NCI-H1694 treated with DMSO at 0.1 percent for 48 hours (cell line): ENCODE measurements around the gene TST.

Experiments
- DNase-seq: peaks from one replicate; lab custom pipeline; 2025; lab: John Stamatoyannopoulos, UW

TST gene

DNA sequence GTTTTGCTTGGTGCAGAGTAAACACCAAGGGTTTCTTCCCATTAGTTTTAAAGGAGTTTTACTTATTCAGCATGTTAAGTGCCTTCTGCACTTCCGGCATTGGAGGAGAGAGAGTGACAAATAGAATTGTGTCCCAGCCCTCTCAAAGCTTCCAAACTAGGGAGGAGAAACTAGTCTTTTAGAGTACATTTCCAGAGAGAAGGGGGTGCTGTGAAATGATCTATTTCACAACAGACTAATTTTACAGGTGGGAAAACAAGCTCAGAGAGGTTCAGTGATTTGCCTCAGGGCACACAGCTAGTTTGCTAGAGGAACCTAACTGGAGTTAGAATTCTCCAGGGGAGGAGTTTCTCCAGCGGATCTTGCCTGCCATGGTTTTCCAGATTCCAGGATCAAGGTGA lies 12.9 kb upstream of the TST start:
- no peak for DNase-seq

DNA sequence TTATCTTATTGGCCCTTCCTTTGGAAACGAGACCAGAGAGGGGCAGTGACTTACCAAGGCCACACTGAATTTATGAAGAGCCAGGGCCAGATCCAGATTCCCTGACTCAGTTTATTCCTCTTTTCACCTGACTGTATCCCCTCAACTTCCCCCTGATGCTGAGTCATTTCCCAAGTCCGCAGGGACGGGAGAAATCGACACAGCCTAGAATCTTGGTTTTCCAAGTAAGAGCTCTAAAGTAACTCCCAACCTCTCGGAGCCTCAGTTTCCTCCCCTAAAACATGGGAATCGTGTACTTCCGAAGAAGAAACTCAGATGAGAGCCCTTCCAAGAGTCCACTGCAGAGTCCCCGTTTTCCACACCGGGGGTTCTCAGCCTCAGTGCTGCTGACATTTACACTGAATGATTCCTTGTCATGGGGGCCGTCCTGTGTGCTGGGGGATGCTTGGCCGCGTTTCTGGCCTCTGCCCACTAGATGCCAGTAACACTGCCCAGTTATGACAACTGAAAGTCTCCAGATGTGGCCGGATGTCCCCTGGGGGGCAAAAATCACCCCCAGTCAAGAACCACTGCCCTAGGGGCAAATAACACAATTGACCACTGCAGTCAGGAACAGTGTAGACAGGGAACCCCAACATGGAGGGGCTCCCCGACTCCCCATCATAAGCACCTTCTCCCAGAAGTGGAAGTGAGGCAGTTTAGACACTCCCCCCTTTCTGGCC lies 11.5 kb upstream of the TST start:
- DNase-seq, result no peak

DNA sequence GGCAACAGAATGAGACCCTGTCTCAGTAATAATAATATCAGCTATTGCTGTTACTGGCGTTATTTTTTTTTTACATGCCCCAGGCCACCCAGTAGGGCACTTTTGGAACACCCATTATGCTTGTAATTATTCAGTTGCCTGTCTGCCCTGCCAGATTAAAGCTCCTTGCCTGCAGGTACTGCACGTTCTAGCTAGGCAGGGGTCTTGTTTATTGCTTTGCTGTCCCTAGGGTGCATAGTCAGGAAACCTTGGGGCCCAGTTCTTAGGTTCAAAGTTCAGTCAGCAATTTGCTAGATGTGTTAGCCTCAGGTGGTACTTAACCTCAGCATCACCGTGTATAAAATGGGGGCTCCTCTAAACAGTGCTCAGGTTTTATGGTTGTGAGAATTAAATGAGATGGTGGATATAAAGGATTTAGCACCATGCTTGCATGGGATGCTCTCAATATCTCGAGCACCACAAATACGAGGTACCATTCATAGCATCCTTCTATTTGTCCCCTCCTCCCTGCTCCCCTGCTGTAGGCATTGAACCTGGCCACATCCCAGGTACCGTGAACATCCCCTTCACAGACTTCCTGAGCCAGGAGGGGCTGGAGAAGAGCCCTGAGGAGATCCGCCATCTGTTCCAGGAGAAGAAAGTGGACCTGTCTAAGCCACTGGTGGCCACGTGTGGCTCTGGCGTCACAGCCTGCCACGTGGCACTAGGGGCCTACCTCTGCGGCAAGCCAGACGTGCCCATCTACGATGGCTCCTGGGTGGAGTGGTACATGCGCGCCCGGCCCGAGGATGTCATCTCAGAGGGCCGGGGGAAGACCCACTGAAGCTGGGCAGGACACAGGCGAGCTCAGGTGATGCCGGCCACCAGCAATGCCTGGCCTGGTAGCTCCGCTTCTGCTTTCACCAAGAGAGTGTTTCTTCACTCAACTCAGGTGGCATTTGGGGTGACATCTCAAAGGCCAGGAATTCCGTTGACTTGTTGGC lies 9.7 kb upstream of the TST start:
- no peak for DNase-seq

DNA sequence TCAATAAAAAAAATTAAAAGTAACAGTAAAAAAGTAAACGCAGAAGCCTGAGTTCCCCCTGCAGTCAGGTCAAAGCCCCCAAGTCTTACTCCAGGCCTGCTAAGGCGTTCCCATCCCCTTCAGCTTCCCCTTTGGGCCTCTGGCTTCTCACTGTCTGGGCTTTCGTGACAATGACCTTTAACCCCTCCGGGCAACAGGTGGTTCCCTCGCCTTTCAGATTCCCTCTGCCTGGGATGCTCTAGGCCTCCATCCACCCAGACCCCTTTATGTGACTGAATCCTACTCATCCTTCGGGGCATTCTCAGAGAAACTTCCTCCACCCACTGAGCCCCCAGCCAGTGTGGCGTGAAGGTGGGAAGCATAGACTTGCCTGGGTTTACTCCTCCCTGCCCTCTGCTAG lies 8.3 kb upstream of the TST start:
- no peak for DNase-seq

DNA sequence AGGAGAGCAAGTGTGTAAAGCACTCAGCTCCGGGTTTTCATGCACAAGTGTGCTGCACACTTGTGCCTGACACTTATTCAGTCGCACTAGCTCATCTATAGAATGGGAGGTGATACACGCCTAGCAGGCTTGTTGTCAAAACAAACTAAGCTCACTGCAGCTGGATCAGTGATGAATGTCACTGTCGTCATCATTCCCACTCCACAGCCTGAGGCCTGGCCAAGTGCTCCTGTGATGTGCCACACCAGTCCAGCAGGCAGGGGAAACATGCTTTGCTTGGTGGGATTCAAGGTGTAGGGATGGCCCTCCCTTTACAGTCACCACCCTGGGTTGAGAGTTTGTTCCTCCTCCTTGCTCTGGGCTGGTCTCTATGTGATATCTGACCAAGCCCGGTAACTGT lies 7.1 kb upstream of the TST start:
- DNase-seq, result no peak

DNA sequence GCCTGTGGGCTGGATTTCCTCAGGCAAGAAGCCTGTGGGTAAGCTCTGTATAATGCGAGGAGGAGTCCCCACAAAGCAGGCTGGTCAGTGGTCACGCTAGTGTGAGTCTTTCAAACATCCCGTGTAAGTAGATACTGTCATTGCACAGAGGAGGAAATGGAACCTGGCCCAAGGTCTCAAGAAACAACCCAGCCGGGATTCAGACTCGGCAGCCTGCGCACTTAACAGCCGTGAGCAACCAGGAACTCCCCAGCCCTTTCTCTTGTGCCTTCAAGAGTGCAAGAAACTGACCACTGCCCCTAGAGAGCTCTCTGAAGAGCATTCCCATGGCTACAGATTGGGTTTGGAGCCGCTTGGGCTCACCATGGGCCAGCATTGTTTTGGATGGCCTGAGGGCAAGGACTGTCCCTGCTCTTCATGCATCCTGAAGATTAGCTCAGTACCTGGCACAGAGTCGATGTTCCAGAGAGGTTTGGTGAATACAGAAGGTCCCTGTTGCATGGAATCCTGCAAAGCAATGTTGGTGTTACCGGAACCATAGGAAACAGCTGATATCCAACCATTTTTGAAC lies 6.3 kb upstream of the TST start:
- DNase-seq, result no peak

DNA sequence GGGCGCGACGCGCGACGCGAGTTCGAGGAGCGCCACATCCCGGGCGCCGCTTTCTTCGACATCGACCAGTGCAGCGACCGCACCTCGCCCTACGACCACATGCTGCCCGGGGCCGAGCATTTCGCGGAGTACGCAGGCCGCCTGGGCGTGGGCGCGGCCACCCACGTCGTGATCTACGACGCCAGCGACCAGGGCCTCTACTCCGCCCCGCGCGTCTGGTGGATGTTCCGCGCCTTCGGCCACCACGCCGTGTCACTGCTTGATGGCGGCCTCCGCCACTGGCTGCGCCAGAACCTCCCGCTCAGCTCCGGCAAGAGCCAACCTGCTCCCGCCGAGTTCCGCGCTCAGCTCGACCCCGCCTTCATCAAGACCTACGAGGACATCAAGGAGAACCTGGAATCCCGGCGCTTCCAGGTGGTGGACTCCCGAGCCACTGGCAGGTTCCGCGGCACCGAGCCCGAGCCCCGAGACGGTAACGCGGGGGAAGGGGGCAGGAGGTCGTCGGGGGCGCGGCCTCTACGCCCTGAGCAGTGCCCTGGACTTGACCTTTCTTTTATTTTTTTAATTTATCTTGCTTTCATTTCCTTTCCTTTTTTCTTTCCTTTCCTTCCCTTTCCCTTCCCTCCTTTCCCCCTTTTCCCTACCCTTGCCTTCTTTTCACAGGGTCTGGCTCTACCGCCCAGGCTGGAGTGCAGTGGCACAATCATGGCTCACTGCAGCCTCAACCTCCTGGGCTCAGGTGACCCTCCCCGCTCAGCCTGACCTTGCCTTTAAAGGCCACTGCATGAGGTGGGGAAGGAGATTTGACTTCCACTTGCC lies 5.3 kb upstream of the TST start:
- DNase-seq, result no peak

DNA sequence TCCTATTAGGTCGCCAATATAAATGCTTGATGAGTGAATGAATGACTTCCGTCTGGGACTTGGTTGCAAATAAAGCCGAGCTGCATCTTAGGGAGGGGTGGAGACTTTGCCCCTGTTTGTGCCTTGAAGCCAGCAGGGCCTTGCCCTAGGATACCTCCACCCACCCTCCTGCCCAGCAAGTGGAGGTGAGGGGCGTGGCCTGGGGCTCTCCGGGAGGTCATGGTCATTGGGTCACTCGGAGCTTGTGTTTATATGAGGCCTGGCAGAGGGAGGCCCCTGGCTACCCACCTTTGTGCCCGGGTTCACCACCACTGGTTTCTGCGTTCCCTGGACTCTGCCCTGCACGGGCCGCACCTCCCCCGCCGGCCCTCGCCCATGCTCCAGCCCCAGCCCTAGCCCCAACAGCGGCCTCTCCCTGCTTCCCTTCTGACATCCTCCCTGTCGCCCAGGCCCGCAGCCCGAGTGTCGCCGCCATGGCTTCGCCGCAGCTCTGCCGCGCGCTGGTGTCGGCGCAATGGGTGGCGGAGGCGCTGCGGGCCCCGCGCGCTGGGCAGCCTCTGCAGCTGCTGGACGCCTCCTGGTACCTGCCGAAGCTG lies 4.6 kb upstream of the TST start:
- DNase-seq, result no peak

DNA sequence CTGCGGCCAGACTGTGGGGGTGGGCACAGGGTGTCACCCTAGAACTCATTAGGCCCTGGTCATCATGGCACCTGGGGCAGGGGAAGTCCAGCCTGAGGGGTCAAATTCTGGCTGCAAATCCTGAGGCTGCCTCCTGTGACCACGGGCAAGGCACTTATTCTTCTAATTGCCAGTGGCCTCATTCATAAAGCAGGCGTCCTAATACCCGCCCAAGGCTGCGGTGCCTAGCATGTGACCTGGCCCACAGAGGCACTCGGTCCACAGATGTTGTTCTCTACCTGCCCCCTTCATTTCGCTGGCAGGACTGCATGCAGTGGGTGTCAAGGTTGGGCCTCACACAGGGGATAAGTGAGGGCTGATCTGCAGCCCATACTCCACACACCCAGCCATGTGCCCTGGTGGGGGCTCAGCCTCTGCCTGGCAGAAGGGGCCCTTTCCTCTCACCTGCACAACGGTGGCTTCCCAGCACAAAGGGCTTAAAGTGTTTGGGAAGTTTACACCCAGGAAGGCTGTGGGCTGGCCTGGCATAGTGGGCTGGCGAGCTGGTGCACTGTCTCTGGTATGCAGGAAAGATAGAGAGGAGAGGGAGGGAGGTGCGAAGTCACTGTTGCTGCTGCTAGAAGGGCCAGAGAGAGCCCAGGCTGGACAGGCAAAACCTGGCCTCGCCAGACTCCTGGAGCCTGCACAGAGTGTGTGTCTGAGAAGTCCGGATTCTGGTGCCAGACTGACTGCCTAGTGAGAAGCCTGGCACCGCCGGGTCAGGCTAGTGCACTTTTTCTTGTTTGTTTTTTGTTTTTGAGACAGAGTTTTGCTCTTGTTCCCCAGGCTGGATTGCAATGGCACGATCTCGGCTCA lies 3.5 kb upstream of the TST start:
- DNase-seq, result no peak

DNA sequence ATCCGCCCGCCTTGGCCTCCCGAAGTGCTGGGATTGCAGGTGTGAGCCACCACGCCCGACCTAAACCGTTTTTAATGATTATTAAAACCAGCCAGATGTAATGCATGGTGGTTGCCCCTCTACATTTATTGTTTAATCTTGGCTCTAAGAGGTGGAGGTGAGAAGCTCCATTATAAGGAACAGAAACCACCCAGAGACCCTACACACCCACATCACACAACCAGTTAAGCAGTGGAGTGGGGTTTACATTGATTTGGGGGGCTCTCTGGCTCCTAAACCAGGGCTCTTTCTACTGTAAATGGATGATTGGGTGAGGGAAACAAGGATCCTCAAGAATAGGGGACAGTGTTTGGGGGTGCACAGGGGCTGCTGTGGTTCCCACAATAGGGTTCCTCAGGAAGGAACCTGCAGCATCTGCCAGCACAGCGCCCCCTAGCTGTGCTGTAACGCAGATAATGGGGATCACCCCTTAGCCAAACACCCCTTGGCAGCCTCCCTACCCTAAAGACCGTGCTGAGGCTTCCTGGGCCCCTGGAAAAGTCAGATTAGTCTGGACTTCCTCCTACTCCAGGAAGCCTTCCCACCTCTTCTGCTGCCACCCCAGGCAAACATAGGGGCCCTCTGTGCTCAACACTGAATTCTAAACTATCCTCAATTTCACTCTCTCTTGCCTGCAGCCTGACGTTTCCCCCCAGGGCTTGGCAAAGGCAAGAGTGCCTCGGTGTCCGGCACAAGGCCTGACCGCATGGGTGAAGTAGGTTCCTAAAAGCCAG lies 2.6 kb upstream of the TST start:
- DNase-seq, result no peak

DNA sequence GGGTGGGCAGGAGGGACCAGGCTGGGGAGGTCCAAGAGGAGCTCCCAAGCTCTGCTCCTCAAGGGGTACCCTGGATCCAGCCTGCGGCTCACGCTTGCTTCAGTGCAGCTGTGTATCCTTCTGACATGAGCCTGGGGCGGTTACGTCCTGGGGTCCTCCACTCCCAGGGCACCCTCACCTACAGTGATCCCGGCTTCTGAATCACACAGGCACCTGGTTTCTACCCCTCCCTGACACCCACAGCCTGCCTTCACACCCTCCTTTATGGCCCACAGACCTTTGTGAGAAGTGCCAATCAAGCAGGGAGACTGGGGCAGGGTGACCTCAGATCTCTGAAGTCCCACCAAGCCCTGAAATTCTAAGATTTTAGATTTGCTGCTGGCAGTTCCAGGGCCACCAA lies 1.8 kb upstream of the TST start:
- no peak for DNase-seq

DNA sequence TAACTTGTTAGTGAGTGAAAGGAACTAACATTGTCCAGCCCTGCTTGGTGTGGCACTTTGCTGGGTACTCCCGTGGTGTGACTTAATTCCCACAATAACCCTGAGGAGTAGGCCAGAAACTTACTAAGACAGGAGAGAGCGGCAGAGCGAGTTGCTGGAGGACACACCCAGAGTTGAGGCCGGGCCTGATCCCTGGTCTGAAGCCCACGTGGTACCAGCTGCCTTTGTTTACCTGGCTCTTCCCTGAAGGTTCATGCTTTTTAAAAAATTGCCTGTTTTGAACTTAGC lies 889 bp upstream of the TST start:
- peak; percentile 8 for DNase-seq

DNA sequence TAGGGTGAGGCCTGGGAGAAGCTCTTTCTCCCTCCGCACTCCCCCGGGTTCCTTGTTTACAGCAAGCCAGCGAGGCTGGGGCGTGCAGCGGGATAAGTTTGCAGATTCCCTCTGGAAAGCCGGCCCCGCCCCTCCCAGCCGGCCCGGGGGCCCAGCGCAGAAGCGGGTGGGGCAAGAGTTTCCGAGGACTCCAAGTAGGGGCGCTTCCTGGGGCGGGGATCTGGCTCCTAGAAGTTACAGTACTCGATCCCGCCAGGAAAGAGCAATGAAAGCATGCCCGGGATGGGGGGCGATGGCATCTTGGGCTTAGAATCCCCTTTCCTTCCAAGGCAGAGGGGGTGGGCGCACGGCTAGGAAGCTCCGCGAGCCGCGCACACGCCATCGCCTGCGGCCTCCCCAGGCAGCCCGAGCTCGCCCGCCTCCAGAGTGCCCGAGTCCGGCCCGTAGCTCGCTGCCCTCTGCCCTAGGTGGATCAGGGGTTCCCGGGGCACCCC lies 385 bp downstream of the TST start:
- no peak for DNase-seq

DNA sequence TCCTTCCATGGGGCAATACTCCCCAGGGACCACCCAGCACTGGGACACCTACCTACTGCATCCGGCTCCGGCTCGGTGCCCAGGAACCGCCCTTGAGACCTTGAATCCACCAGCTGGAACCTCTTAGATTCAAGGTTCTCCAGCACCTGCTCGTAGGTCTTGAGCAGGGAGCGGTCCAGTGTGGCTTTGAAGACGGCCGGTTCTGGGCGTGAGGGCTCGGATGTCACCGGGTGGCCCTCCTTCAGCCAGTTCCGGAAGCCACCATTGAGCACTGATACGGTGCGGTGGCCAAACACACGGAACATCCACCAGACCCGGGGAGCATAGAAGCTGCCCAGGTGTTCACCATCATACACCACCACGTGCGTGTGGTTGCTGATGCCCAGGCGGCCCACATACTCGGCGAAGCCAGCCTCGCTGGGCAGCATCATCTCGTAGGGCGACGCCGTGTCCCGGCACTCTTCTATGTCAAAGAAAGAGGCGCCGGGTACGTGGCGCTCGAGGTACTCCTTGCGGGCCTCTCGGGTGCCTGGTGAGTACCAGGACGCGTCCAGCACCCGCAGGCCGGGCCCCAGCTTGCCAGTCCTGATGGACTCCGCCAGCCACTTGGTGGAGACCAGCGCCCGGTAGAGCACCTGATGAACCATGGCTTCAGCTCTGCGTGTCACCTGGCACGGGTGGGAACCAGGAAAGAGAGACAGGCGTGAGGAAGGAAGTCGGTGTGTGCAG lies 997 bp downstream of the TST start:
- DNase-seq, result no peak

DNA sequence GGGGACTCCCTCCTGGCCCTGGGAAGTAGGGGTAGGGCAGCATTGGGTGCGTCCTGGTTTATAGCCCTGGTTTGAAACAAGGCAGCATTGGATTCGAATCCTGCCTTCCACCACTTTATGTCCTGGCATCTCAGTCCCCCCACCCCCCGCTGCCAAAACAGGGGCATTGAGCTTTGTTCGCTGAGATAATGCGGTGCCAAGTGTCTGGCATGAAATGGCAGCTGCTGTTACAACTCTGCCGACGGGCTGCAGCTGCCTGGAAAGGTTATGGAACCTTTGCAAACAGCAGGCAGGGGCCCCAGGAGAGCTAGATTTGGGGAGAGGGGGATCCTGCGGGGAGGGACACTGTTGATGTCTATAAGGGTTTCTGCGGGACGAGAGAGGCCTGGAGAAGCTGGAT lies 1.9 kb downstream of the TST start:
- no peak for DNase-seq

DNA sequence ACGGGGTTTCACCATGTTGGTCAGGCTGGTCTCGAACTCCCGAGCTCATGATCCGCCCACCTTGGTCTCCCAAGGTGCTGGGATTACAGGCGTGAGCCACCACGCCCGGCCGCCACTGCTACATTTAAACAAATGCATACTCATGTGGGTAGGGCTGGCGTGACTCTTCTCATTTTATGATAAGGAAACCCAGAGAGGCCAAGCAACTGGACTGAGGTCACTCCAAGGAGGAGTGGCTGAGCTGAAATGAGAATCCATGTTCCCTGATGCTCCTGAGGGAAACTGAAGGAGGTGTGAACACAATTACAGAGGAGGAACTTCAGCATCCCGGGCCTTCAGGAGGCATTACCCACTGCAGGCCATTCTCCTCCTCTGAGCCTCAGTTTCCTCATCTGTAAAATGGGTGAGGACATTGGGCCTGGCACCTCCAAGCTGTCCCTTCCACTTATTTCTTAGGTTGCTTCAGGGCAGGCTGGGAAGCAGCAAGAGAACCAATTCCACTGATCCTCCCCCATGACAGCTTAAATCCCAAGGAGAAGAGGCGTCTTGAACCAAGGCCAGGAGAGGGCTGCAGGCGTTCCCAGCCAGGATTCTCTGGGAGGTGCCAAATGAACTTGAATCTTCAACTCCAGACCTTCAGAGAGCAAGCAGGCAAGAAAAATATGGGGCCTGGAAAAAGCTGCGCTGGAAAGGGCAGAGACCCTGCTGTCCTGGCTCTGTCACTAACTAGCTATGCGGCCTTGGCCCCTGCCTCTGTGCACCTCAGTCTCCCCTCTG lies 2.9 kb downstream of the TST start:
- DNase-seq, result no peak

DNA sequence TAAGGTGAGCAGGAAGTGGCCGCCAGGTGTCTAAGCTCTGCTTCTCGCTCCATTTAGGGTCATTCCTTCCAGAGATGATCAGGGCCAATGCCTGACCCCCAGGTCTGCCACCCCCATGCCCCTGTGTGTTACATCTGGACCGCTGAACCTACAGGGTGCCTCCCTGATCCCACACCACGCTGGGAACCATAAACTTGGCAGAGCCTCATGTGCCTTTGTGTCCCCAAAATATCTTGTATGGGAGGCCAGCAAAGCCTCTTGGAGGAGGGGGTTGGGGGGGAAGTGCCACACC lies 3.7 kb downstream of the TST start:
- no peak for DNase-seq

DNA sequence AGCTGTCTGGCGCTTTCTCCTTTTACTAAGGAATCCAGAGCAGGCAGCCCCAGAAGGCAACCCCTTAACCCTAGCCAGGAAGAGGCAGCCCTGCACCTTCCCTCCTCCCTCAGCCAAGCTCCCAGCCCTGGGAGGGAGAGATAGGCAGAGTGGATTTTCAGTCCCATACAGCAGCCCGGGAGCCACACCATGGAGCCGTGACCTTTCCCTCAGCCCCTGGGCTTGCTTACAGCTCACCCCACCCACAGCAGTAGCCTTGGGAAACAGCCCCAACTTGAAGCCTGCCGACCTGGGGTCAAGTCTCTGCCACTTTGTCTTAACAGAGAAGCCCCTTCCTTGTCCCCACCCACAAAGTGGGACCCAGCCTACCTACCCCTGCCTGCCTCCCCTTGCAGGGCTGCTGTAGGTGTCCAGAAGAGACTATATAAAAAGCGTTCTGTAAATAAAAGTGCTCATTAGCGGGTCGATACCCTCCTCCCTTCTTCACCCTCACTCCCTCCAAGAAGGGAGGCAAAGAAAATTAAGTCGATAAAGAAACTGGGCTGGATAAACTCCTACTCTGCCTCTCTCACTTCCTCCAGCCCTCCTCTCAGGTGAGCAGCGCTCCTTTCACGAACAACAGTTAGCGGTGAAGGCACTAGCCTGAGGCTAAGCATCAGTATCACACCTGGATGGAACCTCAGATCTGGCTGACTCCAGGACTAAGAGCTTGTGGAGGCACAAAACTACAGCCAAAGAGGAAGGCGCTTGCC lies 4.2 kb downstream of the TST start:
- no peak for DNase-seq
